SU-DHL-6 (cell line): ENCODE data around the gene CD19.

Source experiments
- EZH2phosphoT487 ChIP-seq: fragments of 200-600 bp; sonication (generic), shearing (Covaris generic); conservative IDR thresholded peaks from 2 replicates; pipeline ENCODE4 v1.6.1; 2018; ENCODE audit warnings: mild to moderate bottlenecking, antibody characterized with exemption, low read length, moderate library complexity, mixed read lengths
- TF ChIP-seq, protein P1 (sequence below): fragments of 200-600 bp; sonication (generic); IDR thresholded peaks from one replicate; pipeline ENCODE4 v1.5.1; 2017; ENCODE audit warnings: antibody characterized with exemption, mild to moderate bottlenecking, low read length, moderate library complexity; ENCODE audit not compliant: insufficient read depth, poor library complexity, severe bottlenecking

- no peak for TF ChIP-seq EZH2phosphoT487
- TF ChIP-seq, protein P1, sequence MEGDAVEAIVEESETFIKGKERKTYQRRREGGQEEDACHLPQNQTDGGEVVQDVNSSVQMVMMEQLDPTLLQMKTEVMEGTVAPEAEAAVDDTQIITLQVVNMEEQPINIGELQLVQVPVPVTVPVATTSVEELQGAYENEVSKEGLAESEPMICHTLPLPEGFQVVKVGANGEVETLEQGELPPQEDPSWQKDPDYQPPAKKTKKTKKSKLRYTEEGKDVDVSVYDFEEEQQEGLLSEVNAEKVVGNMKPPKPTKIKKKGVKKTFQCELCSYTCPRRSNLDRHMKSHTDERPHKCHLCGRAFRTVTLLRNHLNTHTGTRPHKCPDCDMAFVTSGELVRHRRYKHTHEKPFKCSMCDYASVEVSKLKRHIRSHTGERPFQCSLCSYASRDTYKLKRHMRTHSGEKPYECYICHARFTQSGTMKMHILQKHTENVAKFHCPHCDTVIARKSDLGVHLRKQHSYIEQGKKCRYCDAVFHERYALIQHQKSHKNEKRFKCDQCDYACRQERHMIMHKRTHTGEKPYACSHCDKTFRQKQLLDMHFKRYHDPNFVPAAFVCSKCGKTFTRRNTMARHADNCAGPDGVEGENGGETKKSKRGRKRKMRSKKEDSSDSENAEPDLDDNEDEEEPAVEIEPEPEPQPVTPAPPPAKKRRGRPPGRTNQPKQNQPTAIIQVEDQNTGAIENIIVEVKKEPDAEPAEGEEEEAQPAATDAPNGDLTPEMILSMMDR: no peak
These were observed 50.6 kb downstream of the CD19 start for GRCh38 chr16:28982418-28982817.
